HG03025 (cell line): ENCODE results near the gene EYA4.

Experiments
- ATAC-seq: cut with Tn5 transposase; IDR thresholded peaks from one replicate; pipeline ENCODE4 v1.9.1; 2021; ENCODE audit warnings: mild to moderate bottlenecking, moderate library complexity; ENCODE audit not compliant: unreplicated experiment, low FRiP score

EYA4 gene

DNA sequence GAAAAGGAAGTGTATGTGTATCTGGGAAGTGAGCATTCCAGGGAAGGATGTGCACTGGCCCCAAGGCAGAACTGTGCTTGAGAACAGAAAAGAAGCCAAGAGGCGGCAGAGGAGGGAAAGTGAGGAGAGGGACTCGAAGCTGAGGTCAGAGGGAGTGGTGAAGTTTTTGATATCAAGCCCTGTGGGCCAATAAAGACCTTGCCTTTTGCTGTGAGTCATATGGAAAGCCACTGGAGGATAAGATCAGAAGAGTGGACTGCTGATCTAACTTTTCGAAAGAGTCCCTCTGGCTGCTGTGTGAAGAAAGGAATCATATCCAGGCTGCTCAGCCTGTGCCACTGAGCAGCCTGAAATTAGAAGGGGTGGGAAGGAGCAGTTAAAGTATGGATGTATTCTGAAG lies 99.4 kb downstream of the EYA4 start:
- ATAC-seq = no peak

- no peak for ATAC-seq
Observed at GRCh38 chr6:133341607-133342158, 100.5 kb downstream of the EYA4 start.

- ATAC-seq = no peak
Observed at GRCh38 chr6:133343220-133343619, 102.1 kb downstream of the EYA4 start.

GRCh38 chr6:133348846-133349245 lies 107.7 kb downstream of the EYA4 start:
- no peak for ATAC-seq

- no peak for ATAC-seq
Observed at GRCh38 chr6:133350928-133351327, 109.8 kb downstream of the EYA4 start.

DNA sequence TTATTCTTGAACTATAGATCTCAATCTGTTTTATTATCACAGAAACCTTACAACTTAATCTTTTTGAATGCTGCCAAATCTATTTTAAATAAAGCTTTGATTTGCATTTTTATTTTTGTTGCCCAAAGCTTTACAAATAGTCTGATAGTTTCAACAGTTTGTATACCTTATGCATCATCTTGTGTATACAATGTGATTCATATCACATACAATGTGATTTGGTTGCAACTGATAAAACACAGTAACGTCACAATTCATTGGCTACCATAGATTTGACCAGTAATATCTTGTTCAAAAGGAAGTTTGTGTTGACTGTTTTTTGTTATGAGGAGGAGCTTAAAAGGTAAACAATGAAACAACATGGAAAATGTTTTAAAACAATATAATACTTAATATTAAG lies 110.9 kb downstream of the EYA4 start:
- ATAC-seq = no peak

GRCh38 chr6:133353061-133353460 lies 111.9 kb downstream of the EYA4 start:
- no peak for ATAC-seq

- ATAC-seq = no peak
Observed at GRCh38 chr6:133355922-133356321, 114.8 kb downstream of the EYA4 start.

DNA sequence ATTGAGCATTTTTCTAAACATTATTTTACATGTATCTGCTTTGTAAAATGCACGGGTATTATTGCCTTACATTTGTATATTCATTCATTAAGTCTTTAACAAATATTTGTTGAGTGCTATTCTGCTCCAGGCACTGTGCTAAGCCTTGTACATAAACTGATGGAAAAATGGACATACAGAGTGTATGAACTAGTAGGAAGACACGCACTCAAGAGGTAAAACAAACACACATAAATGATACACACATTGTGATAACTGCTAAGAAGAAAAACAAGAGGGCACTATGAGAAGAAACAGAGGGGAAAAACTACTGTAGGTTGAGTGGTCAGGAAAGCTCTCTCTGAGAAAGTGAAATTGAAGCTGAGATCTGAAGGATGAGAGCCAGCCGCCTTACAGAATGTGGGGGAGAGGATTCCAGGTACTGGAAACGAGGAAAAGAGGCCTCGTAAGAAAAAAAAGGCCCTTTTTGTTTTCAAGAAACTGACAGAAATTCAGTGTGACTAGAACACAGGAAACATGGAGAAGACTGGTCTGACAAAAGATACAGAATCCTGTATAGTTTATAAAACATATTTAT lies 117.5 kb downstream of the EYA4 start:
- no peak for ATAC-seq

DNA sequence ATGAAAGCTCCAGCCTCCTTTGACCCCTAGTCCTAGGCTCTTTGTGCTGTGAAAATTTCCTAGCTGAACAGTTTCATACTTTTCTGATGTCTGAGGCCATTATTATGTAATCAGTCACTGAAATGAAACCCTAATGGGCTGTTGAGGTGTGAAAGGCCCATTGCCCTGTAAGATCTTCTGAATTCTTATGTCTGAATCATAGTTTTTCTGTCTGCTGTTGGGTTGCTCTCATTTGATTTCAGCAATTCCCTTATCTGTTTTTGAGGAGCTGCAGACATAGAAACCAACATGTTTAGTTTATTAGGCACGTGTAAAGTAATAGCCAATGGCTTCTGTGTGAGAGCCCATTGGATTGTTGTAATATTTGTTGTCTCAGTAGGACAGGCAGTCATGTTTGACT lies 118.1 kb downstream of the EYA4 start:
- ATAC-seq = no peak

DNA sequence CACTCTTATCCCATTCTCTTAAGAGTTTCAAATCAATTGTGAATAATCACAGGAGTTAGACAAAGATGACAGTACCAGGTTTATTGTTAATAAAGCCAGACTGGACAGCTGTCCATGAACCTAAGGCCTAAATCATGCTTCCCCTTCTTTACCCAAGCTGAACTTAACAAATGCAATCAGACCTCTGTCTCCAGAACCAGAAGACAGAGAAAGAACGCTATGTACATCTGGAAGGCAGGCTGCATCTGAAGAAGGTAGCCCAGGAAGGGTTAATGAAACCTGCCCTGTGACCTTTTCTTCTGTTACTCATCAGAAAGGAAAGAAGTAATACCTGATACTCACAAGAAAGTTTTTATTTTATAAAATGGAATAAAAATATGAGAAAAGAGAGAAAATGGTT lies 118.6 kb downstream of the EYA4 start:
- ATAC-seq = no peak

GRCh38 chr6:133360194-133360593 lies 119.0 kb downstream of the EYA4 start:
- no peak for ATAC-seq

- ATAC-seq = no peak
Observed at GRCh38 chr6:133362813-133363212, 121.7 kb downstream of the EYA4 start.

GRCh38 chr6:133368664-133369063 lies 127.5 kb downstream of the EYA4 start:
- ATAC-seq = no peak

- no peak for ATAC-seq
Observed at GRCh38 chr6:133369773-133370272, 128.7 kb downstream of the EYA4 start.

DNA sequence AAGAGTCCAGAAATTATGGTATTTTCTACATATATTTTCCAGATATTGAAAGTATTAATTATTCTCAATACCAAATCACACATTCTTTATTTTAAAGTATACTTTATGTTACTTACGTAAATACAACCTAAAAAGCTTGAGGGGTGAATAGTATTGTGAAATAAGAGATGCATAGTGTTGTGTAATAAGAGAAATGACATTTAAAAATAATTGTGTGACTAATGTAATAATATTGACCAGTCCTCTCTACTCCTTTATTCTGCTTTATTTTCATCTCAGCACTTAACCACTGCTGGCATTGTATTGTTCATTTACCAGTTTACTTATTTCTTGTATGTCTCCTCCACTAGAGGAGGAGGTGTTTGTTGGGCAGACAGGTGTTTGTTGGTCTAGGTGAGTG lies 135.6 kb downstream of the EYA4 start:
- ATAC-seq = no peak

- no peak for ATAC-seq
Observed at GRCh38 chr6:133377219-133377618, 136.1 kb downstream of the EYA4 start.

DNA sequence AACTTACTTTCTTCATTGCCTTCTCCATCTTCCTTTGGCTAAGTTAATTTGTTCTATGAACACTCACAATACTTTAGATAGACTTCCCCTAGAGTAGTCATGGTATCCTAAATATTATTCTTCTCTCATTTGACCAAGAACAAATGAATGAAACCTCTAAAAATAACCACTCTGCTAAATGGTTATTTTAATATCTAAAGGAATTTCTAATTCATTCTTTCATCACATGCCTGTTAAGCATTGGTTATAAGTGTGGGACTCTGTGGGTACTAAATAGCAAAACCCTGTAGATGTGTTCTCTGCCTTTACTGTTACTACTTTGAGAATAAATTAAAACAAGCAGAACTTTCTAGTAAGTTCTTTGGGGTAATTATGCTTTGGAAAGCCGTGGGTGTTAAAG lies 138.9 kb downstream of the EYA4 start:
- no peak for ATAC-seq

DNA sequence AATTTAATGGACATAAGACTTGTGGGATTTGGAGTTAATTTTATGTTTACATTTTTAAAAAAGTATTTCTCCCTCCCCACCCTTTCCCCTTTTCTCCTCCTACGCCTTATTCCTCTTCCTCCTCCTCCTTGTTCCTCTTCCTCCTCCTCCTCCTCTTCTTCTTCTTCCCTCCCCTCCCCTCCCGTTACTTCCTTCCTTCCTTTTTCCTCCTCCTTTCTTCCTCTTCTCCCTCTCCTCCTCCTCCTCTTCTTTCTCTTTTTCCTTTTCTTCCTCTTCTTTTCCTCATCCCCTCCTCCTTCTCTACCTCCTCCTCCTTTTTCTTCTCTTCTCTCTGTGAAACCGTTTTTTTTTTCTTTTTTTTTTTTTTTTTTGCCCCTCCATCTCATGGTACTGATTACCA lies 139.6 kb downstream of the EYA4 start:
- no peak for ATAC-seq

DNA sequence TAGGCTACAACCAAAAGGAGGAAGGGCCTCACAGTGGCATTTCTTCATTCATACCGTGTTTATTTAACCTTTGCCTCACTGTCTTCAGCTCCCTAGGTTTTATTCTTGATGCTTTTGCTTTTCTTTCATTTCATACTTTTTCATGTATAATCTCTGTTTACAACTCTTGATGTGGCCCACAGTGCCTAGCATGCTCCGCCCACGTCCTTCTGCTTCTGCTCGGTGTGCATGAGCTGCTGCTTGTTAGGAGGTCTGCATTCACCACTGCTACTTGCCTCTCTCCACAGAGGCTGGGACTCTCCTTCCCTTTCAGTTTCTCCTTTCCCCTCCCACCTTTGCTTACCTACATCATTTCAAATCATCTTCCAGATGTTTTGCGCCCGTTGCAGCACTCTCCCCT lies 147.6 kb downstream of the EYA4 start:
- no peak for ATAC-seq

DNA sequence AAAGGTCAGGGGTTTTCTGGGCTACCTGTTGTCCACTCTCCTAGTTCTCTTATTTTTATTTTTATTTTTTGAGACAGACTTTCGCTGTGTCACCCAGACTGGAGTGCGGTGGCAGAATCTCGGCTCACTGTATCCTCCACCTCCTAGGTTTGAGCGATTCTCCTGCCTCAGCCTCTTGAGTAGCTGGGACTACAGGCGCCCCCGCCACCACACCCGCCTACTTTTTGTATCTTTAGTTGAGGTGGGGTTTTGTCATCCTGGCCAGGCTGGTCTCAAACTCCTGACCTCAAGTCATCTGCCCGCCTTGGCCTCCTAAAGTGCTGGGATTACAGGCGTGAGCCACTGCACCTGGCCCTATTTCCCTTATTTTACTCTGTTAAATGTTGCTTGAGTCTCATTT lies 149.0 kb downstream of the EYA4 start:
- ATAC-seq = no peak

DNA sequence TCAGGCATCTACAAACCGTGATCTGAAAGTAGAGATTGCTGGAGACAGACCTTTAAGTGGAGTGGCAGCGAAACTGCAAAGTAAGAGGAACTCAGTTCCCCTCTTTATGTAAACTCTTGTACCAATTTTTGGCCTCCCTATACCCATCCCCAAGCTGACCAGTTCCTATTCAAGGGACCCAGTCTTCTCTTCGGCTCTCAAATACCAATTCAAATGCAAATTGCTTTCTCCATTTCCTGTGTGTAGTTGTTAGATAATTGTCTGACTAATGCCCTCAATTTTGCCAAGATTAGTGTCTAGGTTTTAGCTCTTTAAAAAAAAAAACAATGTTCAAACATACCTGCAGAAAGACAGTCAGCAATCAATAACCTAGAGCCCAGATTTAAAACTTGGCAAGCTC lies 150.9 kb downstream of the EYA4 start:
- no peak for ATAC-seq

DNA sequence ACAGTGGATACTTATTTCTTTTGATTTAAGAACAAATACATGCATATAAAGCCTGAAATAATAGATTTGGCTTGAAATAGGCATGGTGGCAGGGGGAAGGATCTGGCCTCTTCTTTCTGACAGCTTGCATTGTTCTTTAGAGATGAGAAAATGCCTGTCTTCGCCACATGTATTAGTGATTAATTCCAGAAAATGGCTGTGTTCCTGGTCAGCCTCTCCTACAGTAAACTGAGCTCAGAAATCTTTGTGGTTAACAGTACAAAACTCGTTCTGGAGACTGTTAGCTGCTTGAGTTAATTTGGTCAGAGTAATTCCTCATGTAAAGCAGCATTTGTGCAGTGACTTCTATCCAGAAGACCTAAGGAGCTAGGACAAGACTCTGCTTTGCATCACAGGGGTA lies 151.5 kb downstream of the EYA4 start:
- no peak for ATAC-seq
